Kidney (tissue), 14 donors: ENCODE measurements around the gene GLT6D1. TPM values are rescaled to one million over a fixed set of nuclear protein-coding genes. Genes with fewer than 3 reads are reported as not detected.

Experiments
- DNase-seq, 5 donors: peaks; one replicate each; pipeline ENCODE4 v3.0.0-alpha.2; 2013 to 2020
- FAIRE-seq: peaks from 2 replicates; lab custom pipeline; 2012; peaks lifted over from hg19 to GRCh38; lab: Jason Lieb, UNC
- H3K27ac ChIP-seq, 2 donors: one replicate each; pipeline ENCODE4 v1.7.0; 2013; ENCODE audit warnings: low read depth in 2 of 2, low read length in 2 of 2, inconsistent platforms in 1 of 2
- H3K27me3 ChIP-seq: one replicate; pipeline ENCODE4 v1.7.1; 2013; ENCODE audit warnings: low read length, inconsistent platforms; ENCODE audit not compliant: control insufficient read depth, insufficient read depth
- H3K36me3 ChIP-seq, 3 donors: one replicate each; pipeline versions ENCODE4 v1.7.0 to v1.7.1; 2013; ENCODE audit warnings: low read length in 3 of 3, control low read depth in 1 of 3, inconsistent platforms in 1 of 3; ENCODE audit not compliant: insufficient read depth in 3 of 3, control insufficient read depth in 2 of 3
- H3K4me1 ChIP-seq, 3 donors: one replicate each; pipeline versions ENCODE4 v1.7.0 to v1.7.1; 2013; ENCODE audit warnings: low read length in 3 of 3, inconsistent platforms in 1 of 3, low read depth in 1 of 3; ENCODE audit not compliant: control insufficient read depth in 2 of 3, insufficient read depth in 2 of 3
- H3K4me3 ChIP-seq, 3 donors: one replicate each; pipeline versions ENCODE4 v1.7.0 to v1.8.1; 2013; ENCODE audit warnings: low read length in 3 of 3, control low read depth in 1 of 3, inconsistent platforms in 1 of 3
- H3K9ac ChIP-seq, 3 donors: one replicate each; pipeline versions ENCODE4 v1.7.0 to v1.7.1; 2013; ENCODE audit warnings: low read length in 3 of 3, control low read depth in 1 of 3, inconsistent platforms in 1 of 3
- H3K9me3 ChIP-seq, 3 donors: one replicate each; pipeline versions ENCODE4 v1.7.0 to v1.7.1; 2013; ENCODE audit warnings: low read length in 3 of 3, control low read depth in 1 of 3, inconsistent platforms in 1 of 3; ENCODE audit not compliant: control insufficient read depth in 2 of 3, insufficient read depth in 1 of 3
- intact Hi-C: fragments of 100-400 bp; cut with DNase I; formaldehyde crosslinking; loops from one replicate; pipeline ENCODE4 v1.11.1; 2022
- polyA plus RNA-seq: library from polyadenylated mRNA; stranded (reverse); fragments of 350-450 nt; fragmentation: Illumina TruSeq; extraction: RNeasy Lipid Tissue Mini Kit (QIAGEN cat#74804); gene quantifications from one replicate; pipeline ENCODE4 v1.2.3, GENCODE V29; 2014; ENCODE audit warnings: low read depth, low replicate concordance; ENCODE audit not compliant: insufficient read depth
- total RNA-seq: library from RNA; stranded (reverse); fragmentation: NEBNext Ultra II Directional; extraction: Animal tissue kit (Norgen Biotek cat#: 25700); gene quantifications from one replicate; pipeline ENCODE4 v1.2.1, GENCODE V29; 2021
- TF ChIP-seq, protein P1 (sequence below): IDR thresholded peaks from 3 replicates; pipeline ENCODE4 v1.5.1; 2012; ENCODE audit warnings: mild to moderate bottlenecking, moderate library complexity, borderline replicate concordance; ENCODE audit not compliant: insufficient read depth; ENCODE audit errors: extremely low read depth
- donor health status: control.
- donor health status: control.
- donor health status: control.
- donor health status: control.
- donor health status: control.
- donor health status: DM: yes; HTN: yes; CAD: no.
- donor health status: Normal renal cell carcinoma (clear cell type).

The GLT6D1 gene
- total and polyA plus RNA-seq, 2 donors from 2014 or later, result not detected

DNA sequence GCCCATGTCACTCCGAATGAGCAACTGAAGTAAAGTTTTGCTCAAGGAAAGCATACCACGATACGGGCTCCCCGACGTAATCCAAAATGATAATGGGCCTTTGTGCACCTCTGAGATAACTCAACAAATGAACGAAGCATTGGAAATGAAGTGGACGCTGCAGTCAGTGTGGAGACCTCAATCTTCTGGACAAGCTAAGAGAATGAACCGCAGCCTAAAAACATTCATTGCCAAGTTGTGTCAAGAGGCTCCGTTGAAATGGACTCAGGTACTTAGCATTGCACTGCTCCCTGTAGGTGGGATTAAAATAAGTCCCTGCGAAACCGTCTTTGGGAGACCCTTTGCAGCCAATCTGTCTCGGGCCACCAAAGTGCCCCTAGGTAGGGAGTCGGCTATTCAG lies 19.9 kb upstream of the GLT6D1 start:
- intact Hi-C loops, result no loop called here
- Histone ChIP-seq H3K9me3 (no peaks in the 10 kb centered on the region), H3K27ac (no peak overlapping the region), H3K9ac (no peak overlapping the region), H3K36me3 (no peaks in the 10 kb centered on the region), H3K4me3 (no peak overlapping the region), H3K4me1 (no peaks in the 10 kb centered on the region), H3K27me3 (no peaks in the 10 kb centered on the region)
- DNase-seq, result no peak
- TF ChIP-seq, protein P1, sequence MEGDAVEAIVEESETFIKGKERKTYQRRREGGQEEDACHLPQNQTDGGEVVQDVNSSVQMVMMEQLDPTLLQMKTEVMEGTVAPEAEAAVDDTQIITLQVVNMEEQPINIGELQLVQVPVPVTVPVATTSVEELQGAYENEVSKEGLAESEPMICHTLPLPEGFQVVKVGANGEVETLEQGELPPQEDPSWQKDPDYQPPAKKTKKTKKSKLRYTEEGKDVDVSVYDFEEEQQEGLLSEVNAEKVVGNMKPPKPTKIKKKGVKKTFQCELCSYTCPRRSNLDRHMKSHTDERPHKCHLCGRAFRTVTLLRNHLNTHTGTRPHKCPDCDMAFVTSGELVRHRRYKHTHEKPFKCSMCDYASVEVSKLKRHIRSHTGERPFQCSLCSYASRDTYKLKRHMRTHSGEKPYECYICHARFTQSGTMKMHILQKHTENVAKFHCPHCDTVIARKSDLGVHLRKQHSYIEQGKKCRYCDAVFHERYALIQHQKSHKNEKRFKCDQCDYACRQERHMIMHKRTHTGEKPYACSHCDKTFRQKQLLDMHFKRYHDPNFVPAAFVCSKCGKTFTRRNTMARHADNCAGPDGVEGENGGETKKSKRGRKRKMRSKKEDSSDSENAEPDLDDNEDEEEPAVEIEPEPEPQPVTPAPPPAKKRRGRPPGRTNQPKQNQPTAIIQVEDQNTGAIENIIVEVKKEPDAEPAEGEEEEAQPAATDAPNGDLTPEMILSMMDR, result no peak
- no peak for FAIRE-seq

DNA sequence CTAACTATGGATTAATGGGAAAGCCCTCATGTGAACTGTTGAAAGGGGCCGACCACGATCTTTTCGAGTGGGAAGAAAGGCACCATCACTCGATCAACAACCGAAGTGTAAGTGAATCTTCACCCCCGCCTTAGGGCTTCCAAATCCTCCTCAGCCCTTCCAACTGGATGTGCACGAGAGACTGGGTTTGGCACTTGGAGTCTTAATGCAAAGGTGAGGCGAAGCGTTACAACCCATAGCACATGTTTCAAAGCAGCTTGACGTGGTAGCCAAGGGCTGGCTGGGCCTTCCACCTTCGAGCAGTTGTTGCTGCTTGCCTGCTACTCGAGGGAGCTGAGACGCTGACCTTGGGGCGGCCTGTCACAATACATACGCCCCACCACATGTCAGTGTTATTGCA lies 18.1 kb upstream of the GLT6D1 start:
- no peaks in the 10 kb centered on the region for H3K27me3 ChIP-seq
- intact Hi-C loops, result no loop called here
- no peak for FAIRE-seq
- H3K4me3 ChIP-seq, result no peak overlapping the region
- TF ChIP-seq, protein P1, result no peak
- H3K9ac ChIP-seq, result no peak overlapping the region
- H3K4me1 ChIP-seq, result no peaks in the 10 kb centered on the region
- H3K27ac ChIP-seq, result no peak overlapping the region
- no peak for DNase-seq
- H3K9me3 ChIP-seq, result no peaks in the 10 kb centered on the region
- no peaks in the 10 kb centered on the region for H3K36me3 ChIP-seq

DNA sequence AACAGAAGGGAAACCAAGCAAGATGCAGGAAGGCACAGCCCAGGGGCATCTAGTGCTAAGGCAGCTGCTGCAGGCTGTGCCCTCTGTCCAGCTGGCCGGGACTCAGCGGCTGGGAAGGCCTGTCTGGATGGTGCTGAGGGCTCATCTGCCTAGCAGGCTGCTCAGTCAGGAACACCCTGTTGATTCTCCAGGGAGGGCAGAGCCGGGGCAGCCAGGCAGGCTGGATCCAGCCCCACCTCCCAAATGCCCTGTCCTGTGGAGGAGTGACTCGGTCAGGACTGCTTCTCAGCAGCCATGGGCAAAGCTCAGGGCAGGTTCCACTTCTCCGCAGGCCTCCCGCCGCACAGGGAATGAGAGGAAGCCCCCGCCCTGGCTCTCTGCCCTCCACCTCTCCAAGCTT lies 16.0 kb upstream of the GLT6D1 start:
- no peak overlapping the region for H3K4me3 ChIP-seq
- intact Hi-C loops, result no loop called here
- no peak for FAIRE-seq
- no peaks in the 10 kb centered on the region for H3K4me1 ChIP-seq
- peak in 1 of 5 donors; percentile 55 for DNase-seq
- H3K9me3 ChIP-seq, result peaks cover 0 to 3% (median 0%) of the 10 kb centered on the region in 3 donors
- TF ChIP-seq, protein P1, result no peak
- no peak overlapping the region for H3K9ac ChIP-seq
- H3K27ac ChIP-seq, result no peak overlapping the region
- no peaks in the 10 kb centered on the region for H3K27me3 ChIP-seq
- no peaks in the 10 kb centered on the region for H3K36me3 ChIP-seq

DNA sequence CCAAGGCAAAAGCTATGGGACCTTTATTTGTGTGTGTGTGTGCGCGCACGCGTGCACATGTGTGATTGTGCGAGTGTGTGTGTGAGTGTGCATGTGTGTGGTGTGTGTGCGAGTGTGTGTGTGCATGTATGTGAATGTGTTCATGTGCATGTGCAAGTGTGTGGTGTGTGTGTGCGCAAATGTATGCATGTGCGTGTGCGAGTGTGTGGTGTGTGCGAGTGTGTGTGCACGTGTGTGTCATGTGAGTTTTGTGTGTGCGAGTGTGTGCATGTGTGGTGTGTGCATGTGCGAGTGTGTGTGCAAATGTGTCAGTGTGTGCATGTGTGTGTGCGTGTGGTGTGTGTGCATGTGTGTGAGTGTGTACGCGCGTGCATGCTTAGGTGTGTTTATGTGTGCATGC lies 11.1 kb upstream of the GLT6D1 start:
- FAIRE-seq (no peak), DNase-seq (no peak)
- peak overlapping the region in 1 of 3 donors; percentile 30 for H3K4me3 ChIP-seq
- TF ChIP-seq, protein P1, result no peak
- H3K9ac ChIP-seq, result no peak overlapping the region
- H3K36me3 ChIP-seq, result no peaks in the 10 kb centered on the region
- H3K27ac ChIP-seq, result no peak overlapping the region
- H3K9me3 ChIP-seq, result peaks cover 3 to 15% (median 12%) of the 10 kb centered on the region in 3 donors
- intact Hi-C loops, result no loop called here
- no peaks in the 10 kb centered on the region for H3K4me1 ChIP-seq
- no peaks in the 10 kb centered on the region for H3K27me3 ChIP-seq
